ENCODE results near the gene TSBP1. TPM values are rescaled to one million over a fixed set of nuclear protein-coding genes. Genes with fewer than 3 reads are reported as not detected.

TSBP1 gene
- total and polyA plus RNA-seq, 2 of the 8 experiments (the other 6 are each of a cell fraction or from before 2014, with no cell fraction given): not detected

DNA sequence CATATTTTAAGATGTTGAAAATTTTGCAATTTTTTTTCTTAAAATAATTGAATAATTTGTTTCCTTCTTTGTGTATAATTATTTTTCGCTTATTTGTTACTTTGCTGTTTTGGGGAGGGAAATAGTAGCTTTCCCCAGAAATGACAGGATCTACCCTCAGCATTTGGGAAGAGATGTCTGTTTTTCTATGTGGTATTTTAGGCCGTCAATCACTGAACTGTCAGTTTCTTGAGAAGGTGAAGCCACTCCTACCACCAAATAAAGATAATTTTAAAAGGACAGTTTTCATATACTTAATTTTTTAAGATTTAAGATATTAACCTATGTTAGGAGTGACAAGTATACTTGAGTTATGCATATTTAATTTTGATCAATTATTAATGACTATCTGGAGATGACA is 31.5 kb downstream of the TSBP1 start:
- Histone ChIP-seq H4K5ac (ENCODE audit: insufficient read length, low read depth, low read length) (no peak overlapping the region), H3K79me1 (ENCODE audit: low read depth, low read length) (no peaks in the 10 kb centered on the region), H3K4me3 (ENCODE audit: extremely low read depth in 1 of 4, insufficient read depth in 2 of 4, low read depth in 3 of 4, low read length in 4 of 4) (no peak overlapping the region), H4K91ac (replicated peaks; ENCODE audit: insufficient read length, low read length) (no peak overlapping the region), H3K4ac (replicated peaks; ENCODE audit: insufficient read length, low read depth, low read length) (no peak overlapping the region), H3K9me3 (ENCODE audit: insufficient read depth in 2 of 2, low read depth in 1 of 2, low read length in 1 of 2) (no peaks in the 10 kb centered on the region), H3K23me2 (ENCODE audit: low read depth, low read length) (no peaks in the 10 kb centered on the region), H2BK15ac (ENCODE audit: low read length) (no peak overlapping the region), H3K18ac (ENCODE audit: extremely low read depth, low read length) (no peak overlapping the region), H3K27me3 (replicated peaks in 1 of 4; ENCODE audit: control insufficient read depth in 3 of 4, extremely low read depth in 1 of 4, insufficient read depth in 3 of 4, low read length in 3 of 4) (no peaks in the 10 kb centered on the region), H4K8ac (ENCODE audit: extremely low read depth, insufficient read depth, low read length) (no peak overlapping the region), H3K79me2 (ENCODE audit: control insufficient read depth in 1 of 2, insufficient read depth in 2 of 2, low read length in 2 of 2) (no peaks in the 10 kb centered on the region), H3K27ac (ENCODE audit: low read depth, low read length) (no peak overlapping the region), H3K36me3 (ENCODE audit: control insufficient read depth in 2 of 4, insufficient read depth in 4 of 4, low read length in 3 of 4) (no peaks in the 10 kb centered on the region), H2BK5ac (ENCODE audit: low read depth, low read length) (no peak overlapping the region), H2BK12ac (ENCODE audit: low read depth, low read length) (no peak overlapping the region), H3K4me2 (ENCODE audit: insufficient read depth in 1 of 2, low read depth in 2 of 2, low read length in 2 of 2) (no peak overlapping the region), H3K56ac (replicated peaks; ENCODE audit: insufficient read length, low read depth, low read length) (no peak overlapping the region), H2BK120ac (replicated peaks; ENCODE audit: low read depth, low read length) (no peak overlapping the region), H2AK5ac (ENCODE audit: low read depth, low read length) (no peak overlapping the region), H3K9ac (replicated peaks in 1 of 4; ENCODE audit: extremely low read depth in 1 of 4, low read depth in 3 of 4, low read length in 3 of 4) (no peak overlapping the region), H3K23ac (ENCODE audit: insufficient read length) (no peak overlapping the region), H2AFZ (ENCODE audit: low read length) (no peak overlapping the region), H3K4me1 (replicated peaks in 1 of 4; ENCODE audit: control insufficient read depth in 3 of 4, insufficient read depth in 4 of 4, low read length in 3 of 4) (no peaks in the 10 kb centered on the region), H2BK20ac (ENCODE audit: low read length) (no peak overlapping the region), H4K20me1 (replicated peaks in 1 of 2; ENCODE audit: control insufficient read depth in 1 of 2, insufficient read depth in 2 of 2, low read length in 2 of 2) (no peaks in the 10 kb centered on the region), H3K14ac (ENCODE audit: insufficient read length) (no peak overlapping the region)
- DNase-seq (ENCODE audit: low read depth in 1 of 2, low spot score in 2 of 2) (no peak), FAIRE-seq (no peak)
- WGBS, 2 experiments (ENCODE audit: extremely low coverage in 1 of 2, insufficient coverage in 1 of 2, insufficient read length in 1 of 2, insufficient replicate concordance in 2 of 2, low coverage in 1 of 2, low lambda C conversion rate in 2 of 2, missing lambda C conversion rate in 1 of 2): 90% methylated on average over 2 of the region's 2 CpGs; no CpG with 5 or more reads in 1 of the 2 experiments
- TF ChIP-seq KDM4A (IDR thresholded peaks at IDR 0.05; ENCODE audit: low read depth, low read length, severe bottlenecking): no peak
- TF ChIP-seq CTBP2 (IDR thresholded peaks at IDR 0.05; ENCODE audit: borderline replicate concordance, insufficient read depth, insufficient read length, low read length): no peak
- no peak for TF ChIP-seq CHD2 (IDR thresholded peaks at IDR 0.05; ENCODE audit: low read length)
- TF ChIP-seq ZNF274 (IDR thresholded peaks at IDR 0.05; ENCODE audit: borderline replicate concordance, extremely low read depth, low read length): no peak
- no peak for TF ChIP-seq POLR2AphosphoS5 (IDR thresholded peaks at IDR 0.05; ENCODE audit: low read depth, low read length)
- TF ChIP-seq SP2 (IDR thresholded peaks at IDR 0.05; ENCODE audit: low read length): no peak
- TF ChIP-seq MAFK (IDR thresholded peaks at IDR 0.05; ENCODE audit: low read depth, low read length): no peak
- TF ChIP-seq NANOG (IDR thresholded peaks at IDR 0.05; ENCODE audit: insufficient read depth, low read depth, low read length, poor library complexity, severe bottlenecking): no peak
- no peak for TF ChIP-seq ASH2L (IDR thresholded peaks at IDR 0.05; ENCODE audit: low read length)
- ChIA-PET CTCF (ENCODE audit: partially characterized antibody) (no interaction called here), POLR2A (ENCODE audit: partially characterized antibody) (interaction anchor here (0.5 kb wide), 1 partner anchor 61 kb away, joined by 3 read pairs; no protein-coding TSS in a partner anchor)
